Suprapubic skin (tissue), 3 donors: ENCODE measurements around the gene SOS2.

ENCODE experiments used
- CTCF ChIP-seq, 2 donors: fragments of 200-600 bp in 1 of 2; fragments of 450-650 bp in 1 of 2; sonication (generic) in 1 of 2; IDR thresholded peaks; one replicate each; pipeline ENCODE4 v1.5.1; 2016 to 2019; ENCODE audit warnings: antibody characterized with exemption in 2 of 2, mild to moderate bottlenecking in 1 of 2, moderate library complexity in 1 of 2
- POLR2AphosphoS5 ChIP-seq, 3 donors: sonication (generic); formaldehyde crosslinking; IDR thresholded peaks; one replicate each; pipeline ENCODE4 v1.6.1; 2017; ENCODE audit warnings: antibody characterized with exemption in 3 of 3

- TF ChIP-seq CTCF (IDR thresholded peaks at IDR 0.05) (no peak), POLR2AphosphoS5 (IDR thresholded peaks at IDR 0.05) (no peak)
These were observed 57.5 kb downstream of the SOS2 start for GRCh38 chr14:50173891-50174290.
